ENCODE results near the gene MKKS.
"Not testable (repeated sequence)": the region's sequence is repeated elsewhere in the genome, so short reads cannot be mapped to it uniquely, and the experiment has no call there.

The MKKS gene

GRCh38 chr20:10449270-10449669 lies 15.2 kb upstream of the MKKS start:
- no peak for DNase-seq (ENCODE audit: low read depth, low spot score)

- DNase-seq (ENCODE audit: low read depth, low spot score) = no peak
Measured at GRCh38 chr20:10448270-10449156, 14.5 kb upstream of the MKKS start.

GRCh38 chr20:10447028-10447427 lies 13.0 kb upstream of the MKKS start:
- DNase-seq (ENCODE audit: low read depth, low spot score) = no peak

- no peak for DNase-seq (ENCODE audit: low read depth, low spot score)
Measured at GRCh38 chr20:10445758-10446157, 11.7 kb upstream of the MKKS start.

GRCh38 chr20:10443936-10444335 lies 9.9 kb upstream of the MKKS start:
- DNase-seq (ENCODE audit: low read depth, low spot score) = no peak

GRCh38 chr20:10438217-10438616 lies 4.2 kb upstream of the MKKS start:
- no peak for DNase-seq (ENCODE audit: low read depth, low spot score)

- DNase-seq (ENCODE audit: low read depth, low spot score) = no peak
Measured at GRCh38 chr20:10436053-10436699, 2.2 kb upstream of the MKKS start.

GRCh38 chr20:10434832-10435812 lies 1.1 kb upstream of the MKKS start, which contains the start of gene SLX4IP:
Gene SLX4IP (plus strand): TSS chr20:10435305. CDS start chr20:10458205, 22,900 bp downstream.
- DNase-seq (ENCODE audit: low read depth, low spot score) = peak; percentile 95

- DNase-seq (ENCODE audit: low read depth, low spot score) = peak; percentile 94
Measured at GRCh38 chr20:10434467-10434831, 427 bp upstream of the MKKS start.

- DNase-seq (ENCODE audit: low read depth, low spot score) = no peak
Measured at GRCh38 chr20:10433014-10433622, 904 bp downstream of the MKKS start.

- no peak for DNase-seq (ENCODE audit: low read depth, low spot score)
Measured at GRCh38 chr20:10432079-10432478, 1.9 kb downstream of the MKKS start.

GRCh38 chr20:10430704-10431103 lies 3.3 kb downstream of the MKKS start:
- DNase-seq (ENCODE audit: low read depth, low spot score) = no peak

GRCh38 chr20:10430000-10430466 lies 4.0 kb downstream of the MKKS start:
- DNase-seq (ENCODE audit: low read depth, low spot score) = no peak

- no peak for DNase-seq (ENCODE audit: low read depth, low spot score)
Measured at GRCh38 chr20:10429443-10429981, 4.5 kb downstream of the MKKS start.

GRCh38 chr20:10428008-10428407 lies 6.0 kb downstream of the MKKS start:
- no peak for DNase-seq (ENCODE audit: low read depth, low spot score)

- DNase-seq (ENCODE audit: low read depth, low spot score) = no peak
Measured at GRCh38 chr20:10427060-10427692, 6.8 kb downstream of the MKKS start.

- DNase-seq (ENCODE audit: low read depth, low spot score) = no peak
Measured at GRCh38 chr20:10423735-10424134, 10.3 kb downstream of the MKKS start.

- no peak for DNase-seq (ENCODE audit: low read depth, low spot score)
Measured at GRCh38 chr20:10419550-10420133, 14.4 kb downstream of the MKKS start.

- not testable (repeated sequence) for DNase-seq (ENCODE audit: low read depth, low spot score)
Measured at GRCh38 chr20:10417218-10417617, 16.8 kb downstream of the MKKS start.

- DNase-seq (ENCODE audit: low read depth, low spot score) = no peak
Measured at GRCh38 chr20:10415013-10415650, 18.9 kb downstream of the MKKS start.

Data from iPS DF 19.7 (cell line).